ENCODE results near the gene CMTM1.
"Not testable (repeated sequence)": the region's sequence is repeated elsewhere in the genome, so short reads cannot be mapped to it uniquely, and the experiment has no call there.

The CMTM1 gene

GRCh38 chr16:66614161-66614802, 48.0 kb downstream of the CMTM1 start:
- no peak for DNase-seq (ENCODE audit: low spot score)

GRCh38 chr16:66616169-66616568, 49.9 kb downstream of the CMTM1 start:
- no peak for DNase-seq (ENCODE audit: low spot score)

DNA sequence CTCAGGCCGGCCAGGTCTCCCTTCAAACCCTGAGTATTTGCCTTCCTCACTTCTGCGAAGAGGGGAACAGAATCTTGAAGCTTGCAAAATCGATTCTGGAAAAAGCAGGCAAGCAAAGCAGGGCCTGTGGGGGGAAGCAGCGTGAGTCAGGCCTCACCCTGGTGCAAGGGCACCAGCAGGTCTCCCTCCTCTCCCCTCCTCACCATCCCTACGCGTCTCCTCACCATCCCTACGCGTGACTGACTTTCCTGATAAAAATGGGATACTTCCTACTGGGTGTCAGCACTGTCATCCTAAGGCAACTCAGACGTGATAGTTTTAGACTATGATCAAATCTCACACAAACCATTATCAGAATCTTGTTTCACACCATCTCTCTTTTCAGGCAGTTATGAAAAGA, 50.4 kb downstream of the CMTM1 start:
- no peak for DNase-seq (ENCODE audit: low spot score)

DNA sequence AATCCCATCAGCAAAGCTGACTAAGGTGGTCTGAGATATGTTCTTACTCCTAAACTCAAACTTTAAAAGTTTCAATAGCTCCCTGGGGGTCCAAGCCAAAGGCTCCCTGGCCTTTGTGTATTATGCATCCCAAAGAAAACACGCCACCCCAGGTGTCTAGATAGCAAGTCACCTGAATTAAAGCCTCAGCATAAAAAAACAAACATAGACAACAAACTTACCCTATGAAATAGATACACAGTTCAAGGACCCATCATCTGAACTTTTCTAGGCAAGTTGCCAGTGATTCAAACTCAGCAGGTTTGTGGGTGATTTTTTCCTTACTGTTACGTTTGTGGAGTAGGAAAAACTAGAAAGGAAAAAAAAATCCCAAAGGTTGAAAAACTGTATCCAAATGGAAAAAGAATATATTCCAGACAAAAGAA, 50.8 kb downstream of the CMTM1 start:
- DNase-seq (ENCODE audit: low spot score), result no peak

- no peak for DNase-seq (ENCODE audit: low spot score)
These were observed 51.5 kb downstream of the CMTM1 start for GRCh38 chr16:66617728-66618127.

DNA sequence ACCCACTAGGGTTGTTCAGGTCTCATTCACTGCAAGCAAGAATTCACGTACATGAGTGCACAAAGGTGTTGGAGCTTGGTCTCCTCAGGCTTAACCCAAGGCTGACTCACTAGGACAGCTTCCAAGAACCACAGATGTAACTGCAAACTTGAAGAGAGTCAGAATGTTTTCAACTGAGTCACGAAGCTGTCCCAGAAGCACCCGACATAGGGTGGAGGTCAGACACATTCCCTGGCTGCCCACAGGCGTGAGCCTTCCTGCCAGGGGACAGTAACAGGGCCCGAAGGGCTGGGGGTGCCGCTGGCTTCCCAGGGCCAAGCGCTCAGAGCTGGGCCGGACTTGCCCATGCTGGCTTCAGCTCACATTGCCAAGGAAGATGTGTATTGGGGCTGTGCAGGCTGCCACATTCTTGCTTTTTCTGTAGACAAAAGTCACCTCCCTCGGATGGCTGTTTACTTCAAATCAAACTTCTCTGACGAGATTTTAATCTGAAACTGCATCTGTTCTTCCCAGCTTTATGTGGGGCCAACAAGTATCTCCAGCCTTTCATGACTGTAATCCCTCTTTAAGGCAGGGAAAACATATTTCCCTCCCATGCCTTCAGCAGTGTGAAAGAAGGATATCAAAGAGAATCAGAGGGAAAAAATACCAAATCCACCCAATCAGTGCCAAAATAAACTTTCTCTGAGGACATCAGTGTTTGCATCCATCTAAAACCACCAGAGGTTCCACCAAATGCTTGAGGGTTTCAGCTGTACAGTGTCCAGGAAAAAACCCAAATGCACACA, 52.5 kb downstream of the CMTM1 start:
- DNase-seq (ENCODE audit: low spot score), result no peak

- no peak for DNase-seq (ENCODE audit: low spot score)
These were observed 53.5 kb downstream of the CMTM1 start for GRCh38 chr16:66619534-66620428.

DNA sequence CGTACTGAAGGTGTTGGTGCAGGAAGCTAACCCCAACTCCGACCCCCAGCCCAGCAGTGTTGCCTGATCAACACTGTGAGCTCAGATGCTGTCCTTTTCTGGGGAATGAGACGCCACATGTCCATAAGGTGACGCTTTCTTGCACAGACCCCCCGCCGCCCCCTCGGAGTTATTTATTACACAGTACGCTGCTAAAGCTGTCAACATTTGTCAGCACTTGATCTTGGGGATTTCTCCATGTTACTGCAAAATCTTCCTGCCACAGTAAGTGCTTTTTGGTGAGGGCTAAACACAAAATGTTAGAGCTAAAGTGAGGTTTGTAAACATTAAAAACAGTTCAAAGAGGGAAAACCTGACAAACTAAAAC, 54.2 kb downstream of the CMTM1 start:
- no peak for DNase-seq (ENCODE audit: low spot score)

DNA sequence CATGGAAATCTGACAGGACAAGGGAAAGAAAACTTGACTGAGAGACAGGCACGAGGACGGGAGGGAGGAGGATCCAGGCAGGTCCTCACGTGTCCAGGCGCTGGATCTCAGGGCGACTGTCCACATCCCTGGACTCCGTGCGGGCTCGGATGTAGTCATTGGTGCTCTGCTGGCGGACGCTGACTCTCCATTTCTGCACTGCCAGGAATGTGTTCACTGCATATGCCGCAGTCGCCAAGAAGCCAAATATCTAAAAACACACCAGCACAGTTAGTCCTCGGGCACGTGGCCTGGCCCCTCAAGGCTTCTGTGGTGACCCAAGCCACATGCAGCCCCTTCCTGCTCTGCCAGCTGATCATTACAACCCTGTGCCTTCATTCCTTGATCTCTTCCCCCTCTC, 55.7 kb downstream of the CMTM1 start:
- DNase-seq (ENCODE audit: low spot score), result no peak

DNA sequence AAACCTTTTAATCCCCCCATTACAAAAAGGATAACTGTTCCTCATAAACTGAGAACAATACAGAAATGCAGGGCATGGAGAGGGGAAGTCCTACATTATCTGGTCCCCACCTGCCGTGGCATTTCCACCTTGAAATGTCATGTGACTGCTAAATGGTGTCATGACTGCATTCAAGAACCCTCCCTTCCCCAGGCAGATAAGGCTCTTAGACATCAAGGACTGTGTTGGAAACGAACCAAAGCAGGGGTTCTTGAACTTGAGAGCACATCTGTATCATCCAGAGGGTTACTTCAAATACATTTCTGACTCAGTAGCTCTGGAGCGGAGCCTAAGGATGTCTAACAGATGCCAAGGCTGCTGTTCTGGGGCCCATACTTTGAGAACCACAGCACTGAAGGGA, 56.6 kb downstream of the CMTM1 start:
- no peak for DNase-seq (ENCODE audit: low spot score)

DNA sequence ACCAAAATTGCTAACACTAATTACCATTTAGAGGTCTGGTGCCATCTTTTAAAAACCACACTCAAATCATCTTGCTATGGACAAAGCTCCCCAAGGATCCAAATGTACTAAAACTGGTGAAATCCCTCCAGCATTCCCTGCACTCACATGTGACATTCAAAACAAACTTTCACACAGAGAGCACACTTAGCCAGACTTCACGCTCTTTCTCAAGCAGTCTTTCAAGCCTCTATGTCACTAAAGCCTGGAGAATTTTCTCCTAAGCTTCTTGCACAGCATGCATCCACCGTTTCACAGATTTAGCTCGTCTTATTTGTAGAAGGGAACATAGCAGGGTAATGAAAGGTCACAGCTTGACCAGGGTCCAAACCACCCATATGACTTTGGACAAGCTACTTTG, 57.5 kb downstream of the CMTM1 start:
- DNase-seq (ENCODE audit: low spot score), result no peak

GRCh38 chr16:66627611-66628378, 61.6 kb downstream of the CMTM1 start:
- DNase-seq (ENCODE audit: low spot score), result not testable (repeated sequence)

Data from Ammon's horn (tissue), 1 donor.